Measurements from ENCODE around the gene UVSSA.
"Not testable (repeated sequence)": the region's sequence is repeated elsewhere in the genome, so short reads cannot be mapped to it uniquely, and the experiment has no call there.

UVSSA gene

DNA sequence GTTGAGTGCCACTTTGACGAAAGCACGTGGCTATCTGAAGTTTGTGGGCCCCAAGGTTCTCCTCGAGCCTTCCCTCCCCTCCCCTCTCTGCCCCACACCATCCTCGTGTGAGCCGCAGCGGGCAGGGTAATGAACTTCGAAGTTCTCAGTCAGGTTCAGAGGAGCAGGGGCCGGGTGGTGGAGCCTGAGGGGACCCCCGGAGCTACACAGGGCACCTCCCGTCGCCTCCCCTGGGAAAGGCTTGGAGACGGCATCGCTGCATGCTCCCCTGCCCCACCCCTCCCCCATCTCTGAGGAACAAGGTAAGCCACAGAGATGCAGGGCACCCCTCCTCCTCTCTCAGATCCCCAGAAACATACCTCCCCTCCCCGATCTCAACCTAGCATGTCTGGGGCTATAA, 62.1 kb downstream of the UVSSA start:
- DNase-seq (ENCODE audit: low spot score): no peak

DNA sequence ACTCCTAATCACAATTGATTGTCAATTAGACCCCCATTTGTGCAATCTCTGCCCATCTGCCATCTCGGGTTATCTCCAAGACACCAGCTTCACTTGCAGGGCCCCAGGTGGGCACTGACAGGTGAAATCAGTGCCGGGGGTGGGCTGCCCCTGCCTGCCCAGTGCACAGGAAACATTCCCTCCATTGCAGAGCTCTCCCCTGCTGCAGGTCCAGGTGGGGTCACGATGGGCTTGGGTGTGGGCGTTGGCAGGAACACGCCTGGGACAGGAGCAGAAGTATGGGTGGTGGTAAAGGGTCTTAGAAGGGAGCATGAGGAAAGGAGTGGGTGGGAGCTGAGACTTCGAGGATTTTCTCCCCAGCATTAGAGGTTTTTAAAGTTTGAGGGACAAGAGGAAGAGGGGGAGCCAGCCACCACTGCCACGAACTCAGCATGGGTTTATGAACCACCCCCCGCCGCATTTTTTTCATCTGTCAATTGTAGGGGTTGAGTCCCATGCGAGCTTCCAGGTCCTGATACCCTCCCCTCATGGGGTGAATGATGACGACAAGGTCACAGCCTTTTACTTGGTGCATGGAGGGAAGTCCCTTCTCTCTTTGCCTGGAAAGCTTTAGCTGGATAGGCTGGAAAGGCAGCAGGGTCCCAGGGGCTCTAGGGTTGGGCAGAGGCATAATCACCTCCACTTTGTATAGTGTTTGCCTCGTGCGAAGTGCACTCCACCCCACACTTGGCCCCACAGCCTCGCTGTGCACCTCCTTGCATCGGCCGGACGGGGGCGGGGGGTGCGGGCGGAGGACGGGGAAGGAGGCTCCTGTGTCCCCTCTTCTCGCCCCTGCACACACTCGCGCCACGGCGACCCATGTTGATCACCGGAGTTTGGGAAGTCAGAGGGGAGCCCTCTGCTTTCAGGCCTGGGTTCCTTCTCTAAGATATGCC, 62.8 kb downstream of the UVSSA start:
- DNase-seq (ENCODE audit: low spot score): no peak

DNA sequence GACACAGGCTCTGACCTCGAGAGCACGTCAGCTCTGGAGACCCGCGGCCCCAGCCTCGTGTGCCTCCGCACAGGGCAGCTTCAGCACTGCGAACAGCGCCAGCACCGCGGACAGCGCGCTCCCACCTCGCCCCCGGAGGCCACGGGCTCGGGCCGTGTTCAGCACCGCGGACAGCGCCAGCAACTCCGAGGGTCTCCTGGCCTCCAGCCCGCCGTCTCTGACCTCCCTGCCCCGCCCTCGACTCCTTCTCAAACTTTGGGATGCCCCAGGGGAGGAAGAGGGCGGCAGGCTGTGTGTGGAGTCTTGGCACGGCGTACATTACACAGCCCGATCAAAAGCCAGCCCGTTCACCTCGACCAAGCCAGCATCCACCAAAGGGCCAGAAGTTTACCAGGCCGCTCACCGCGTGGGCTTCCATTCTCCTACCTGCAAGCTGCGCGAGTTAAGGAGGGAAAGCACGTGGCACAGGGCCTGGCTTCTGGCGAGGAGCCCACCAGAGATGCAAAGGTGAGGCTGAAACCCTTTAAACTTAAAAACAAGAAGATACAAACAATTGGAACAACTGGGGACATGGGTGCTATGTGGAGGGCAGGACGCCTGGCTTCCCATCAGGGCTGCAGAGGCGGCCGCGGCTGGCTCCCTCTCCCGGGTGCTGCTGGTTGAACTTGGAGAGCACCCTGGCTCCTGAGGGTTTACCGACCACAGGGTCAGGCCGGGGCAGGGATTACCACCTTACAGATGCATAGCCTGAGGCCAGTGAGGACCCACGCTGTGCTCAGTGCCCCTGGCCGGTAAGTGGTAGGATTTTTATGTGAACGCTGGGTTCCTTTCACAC, 63.7 kb downstream of the UVSSA start:
- DNase-seq (ENCODE audit: low spot score): no peak

DNA sequence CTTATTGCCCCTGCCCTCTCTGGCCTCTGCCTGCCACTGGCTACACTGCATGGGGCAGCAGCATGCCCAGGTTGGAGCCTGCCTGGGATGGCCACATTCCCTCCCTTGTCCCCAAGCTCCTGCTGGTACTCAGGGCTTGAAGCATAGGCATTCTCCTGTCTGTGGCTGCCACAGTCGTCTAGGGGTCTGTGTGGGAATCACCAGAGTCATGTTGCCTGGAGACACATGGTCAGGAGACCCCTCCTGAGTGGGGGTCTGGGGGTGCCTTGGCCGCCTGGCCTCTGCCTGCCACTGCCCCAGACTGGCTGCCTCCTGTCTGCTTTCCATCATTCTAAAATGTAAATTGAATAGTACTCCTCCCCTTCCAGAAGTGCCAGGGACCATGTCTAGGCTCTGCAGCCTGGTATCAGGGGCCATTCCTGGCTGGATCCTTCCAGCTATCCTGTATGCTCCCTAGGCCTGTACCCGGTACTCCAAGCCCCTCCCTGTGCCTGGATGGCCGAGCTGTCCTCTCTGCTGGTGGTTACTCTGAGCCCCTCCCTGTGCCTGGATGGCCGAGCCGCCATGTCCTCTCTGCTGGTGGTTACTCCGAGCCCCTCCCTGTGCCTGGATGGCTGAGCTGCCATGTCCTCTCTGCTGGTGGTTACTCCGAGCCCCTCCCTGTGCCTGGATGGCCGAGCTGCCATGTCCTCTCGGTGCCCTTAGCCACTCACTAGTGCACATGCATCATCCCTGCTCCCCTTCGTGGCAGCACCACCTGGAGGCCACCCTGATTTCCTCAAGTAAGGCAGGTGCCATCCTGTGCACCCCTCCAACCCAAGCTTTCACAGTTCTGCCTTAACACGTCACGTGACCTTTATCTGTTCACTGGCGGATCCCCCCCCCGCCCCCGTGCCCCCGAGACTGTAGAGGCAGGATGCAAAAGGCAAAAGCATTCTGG, 64.7 kb downstream of the UVSSA start:
- no peak for DNase-seq (ENCODE audit: low spot score)

DNA sequence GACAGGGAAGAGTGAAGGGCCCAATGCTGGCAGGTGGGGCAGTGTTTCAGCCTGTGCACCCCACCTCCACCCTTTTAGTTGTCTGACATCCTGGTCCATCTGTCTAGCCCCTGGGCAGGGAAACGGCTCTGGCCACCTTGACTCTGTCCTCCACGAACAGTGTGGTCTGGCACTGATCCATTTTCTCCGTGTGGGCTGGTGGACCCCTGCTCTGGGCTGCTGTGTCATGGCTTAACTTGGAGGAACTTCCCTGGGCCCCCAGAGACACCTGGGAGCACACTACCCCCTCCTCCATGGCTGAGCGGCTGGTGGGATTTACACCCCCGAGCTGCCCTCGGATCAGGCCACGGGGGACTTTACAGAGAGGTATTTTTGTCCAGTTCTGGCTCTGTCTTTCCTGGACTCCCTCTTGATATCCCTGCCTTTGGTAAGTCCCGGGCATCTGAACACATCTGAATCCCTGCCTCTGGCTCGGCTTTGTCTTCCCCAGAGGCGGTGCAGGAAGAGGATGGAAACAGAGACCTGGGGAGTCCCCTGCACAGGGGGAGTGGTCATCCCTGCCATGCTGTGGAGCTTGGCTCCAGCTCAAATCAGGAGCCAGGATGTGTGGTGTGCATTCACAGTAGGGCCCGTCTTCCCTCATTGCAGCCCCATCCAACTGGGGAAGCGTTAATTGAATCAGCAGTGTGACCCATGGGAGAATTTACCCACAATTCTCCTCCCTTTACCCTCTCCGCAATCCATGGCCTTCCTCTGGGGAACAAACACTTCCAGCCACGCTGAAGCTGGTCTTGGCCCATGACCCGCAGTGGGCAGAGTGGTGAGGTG, 65.6 kb downstream of the UVSSA start:
- DNase-seq (ENCODE audit: low spot score): no peak

DNA sequence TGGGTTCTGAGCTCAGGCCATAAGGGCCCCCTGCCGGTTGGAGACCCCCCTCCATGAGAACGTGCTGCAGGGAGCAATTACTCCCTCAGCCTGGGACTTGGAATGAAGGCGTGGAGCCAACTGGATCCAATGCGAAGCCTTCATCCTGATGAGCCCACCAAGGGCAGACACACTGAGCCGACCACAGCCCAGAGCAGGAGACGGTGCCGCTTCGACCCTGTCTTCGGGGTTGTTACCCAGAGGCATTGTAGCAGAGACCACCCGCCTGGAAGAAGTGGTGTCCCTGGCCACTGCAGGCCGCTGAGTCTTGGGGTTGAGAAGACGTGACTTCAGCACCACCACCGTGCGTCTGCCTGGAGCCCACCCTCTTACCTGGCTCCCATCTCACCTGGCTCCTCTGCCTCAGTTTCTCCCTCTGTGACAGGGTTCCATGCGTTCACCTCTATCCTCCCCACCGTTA, 66.2 kb downstream of the UVSSA start:
- no peak for DNase-seq (ENCODE audit: low spot score)

DNA sequence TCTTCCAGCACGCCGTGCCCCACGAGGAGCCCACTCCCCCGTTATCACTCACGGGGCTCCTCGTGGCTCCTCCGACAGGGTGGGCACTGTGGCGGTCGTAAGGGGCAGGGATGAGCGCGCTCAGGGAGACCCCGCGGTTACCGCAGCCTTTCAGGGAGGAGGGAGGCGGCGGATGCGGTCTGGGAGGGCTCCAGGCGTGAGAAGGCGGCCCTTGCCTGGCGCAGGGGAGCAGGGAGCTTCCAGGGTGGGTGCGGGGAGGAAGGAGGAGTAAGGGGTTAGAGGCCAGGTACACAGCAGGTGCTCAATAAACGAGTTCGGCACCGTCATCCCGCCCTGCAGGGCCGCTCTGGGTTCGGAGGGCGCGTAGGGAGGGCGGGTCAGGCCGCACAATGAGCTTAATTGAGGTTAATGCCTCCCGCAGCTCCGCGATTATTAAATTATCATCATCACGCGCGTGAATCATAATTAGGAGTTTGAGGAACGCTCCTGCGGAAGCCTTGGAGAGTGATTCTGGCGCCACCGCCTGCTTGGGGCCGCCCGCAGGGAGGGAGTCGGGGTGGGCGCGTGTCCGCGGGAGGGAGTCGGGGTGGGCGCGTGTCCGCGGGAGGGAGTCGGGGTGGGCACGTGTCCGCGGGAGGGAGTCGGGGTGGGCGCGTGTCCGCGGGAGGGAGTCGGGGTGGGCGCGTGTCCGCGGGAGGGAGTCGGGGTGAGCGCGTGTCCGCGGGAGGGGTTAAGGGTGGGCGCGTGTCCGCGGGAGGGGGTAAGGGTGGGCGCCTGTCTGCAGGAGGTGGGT, 66.9 kb downstream of the UVSSA start:
- no peak for DNase-seq (ENCODE audit: low spot score)

DNA sequence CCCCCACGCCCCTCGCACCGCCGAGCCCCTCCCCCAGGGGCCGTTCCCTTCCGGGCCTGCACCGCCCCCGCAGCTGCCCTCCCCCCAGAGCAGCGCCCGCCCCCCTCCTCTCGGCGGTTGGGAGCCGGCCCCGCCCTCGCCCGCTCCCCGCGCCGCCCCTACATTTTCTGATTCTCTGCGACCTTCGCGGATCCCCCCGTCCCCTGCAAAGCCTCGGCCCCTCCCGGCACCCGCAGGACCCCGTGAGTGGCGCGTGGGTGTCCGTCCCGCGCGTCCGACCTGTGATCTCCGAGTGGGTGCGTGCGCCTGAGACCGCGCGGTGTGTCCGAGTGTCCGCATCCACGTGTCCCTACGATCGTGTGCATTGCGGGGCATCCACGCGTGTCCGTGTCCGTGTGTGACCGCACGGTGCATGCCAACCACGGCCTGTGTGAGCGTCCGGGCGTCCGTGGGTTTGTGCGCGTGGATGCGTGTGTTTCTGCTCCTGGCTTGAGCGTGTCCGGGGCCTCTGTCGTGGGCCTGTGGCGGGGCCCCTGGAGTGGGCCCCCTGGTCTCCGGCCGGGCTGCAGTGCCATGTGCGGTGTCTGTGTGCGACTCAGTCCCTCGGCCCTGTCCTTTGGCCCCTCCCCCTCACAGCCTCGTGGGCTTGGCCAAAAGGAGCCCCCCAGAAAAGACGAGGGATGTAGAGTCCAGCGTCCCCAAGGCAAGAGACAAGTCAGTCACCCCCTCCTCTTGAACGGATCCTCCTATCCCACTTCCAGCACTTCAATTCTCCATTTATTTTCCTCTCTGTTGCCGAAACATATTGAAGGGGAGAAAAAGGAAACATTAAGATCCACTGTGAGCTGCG, 68.0 kb downstream of the UVSSA start:
- DNase-seq (ENCODE audit: low spot score): no peak

DNA sequence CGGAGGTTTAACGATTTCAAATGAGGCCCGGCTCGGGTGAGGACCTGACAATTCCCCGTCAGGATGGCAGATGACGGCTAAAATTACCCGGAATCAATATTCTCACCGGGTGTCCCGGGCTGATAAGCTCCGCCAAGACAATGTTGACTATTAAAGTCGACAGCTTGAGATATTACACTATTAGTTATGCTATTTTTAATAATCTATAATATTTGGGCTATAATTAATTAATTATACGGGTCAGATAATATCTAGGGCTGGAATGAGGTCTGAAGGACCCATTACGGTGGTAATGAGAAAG, 68.6 kb downstream of the UVSSA start:
- no peak for DNase-seq (ENCODE audit: low spot score)

DNA sequence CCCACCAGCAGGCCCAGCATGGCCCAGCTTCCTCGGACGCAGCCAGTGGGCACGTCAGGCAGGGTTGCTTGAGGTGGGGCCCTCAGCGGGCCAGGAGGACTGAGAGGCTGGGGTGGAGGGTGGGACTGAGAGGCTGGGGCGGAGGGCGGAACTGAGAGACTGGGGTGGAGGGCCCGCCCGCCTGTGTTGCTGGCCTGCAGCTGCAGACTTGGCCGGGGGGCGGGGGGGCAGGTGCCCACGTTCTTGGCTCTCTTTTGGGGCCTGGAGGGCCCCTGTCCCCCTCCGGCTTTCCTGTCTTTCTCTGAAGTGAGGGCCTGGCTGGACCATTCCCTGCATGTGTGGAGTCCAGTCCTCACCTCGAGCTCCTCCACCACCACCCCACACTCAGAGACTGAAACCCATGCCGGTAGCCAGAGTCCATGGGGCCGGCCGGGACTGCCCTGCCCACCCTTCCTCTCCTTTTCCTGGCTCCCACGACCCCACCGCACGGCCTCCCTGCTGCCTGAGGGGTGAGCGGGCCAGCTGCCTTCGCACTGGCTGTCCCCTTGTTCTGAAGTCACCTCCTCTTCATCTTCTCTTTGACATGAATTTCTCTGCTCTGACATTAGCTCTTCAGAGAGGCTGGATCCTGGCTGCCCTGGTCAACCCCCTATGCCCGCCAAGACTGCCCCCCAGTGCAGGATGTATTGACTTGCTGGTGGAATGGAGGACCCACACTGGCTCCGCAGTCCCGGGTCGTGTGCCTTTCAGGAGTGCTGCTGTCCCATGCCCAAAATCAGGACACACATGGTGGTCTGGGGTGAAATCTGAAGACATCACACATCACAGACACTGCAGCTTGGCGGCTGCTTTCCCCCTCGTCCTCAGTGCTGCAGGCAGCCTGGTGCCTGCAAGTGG, 69.3 kb downstream of the UVSSA start:
- no peak for DNase-seq (ENCODE audit: low spot score)

DNA sequence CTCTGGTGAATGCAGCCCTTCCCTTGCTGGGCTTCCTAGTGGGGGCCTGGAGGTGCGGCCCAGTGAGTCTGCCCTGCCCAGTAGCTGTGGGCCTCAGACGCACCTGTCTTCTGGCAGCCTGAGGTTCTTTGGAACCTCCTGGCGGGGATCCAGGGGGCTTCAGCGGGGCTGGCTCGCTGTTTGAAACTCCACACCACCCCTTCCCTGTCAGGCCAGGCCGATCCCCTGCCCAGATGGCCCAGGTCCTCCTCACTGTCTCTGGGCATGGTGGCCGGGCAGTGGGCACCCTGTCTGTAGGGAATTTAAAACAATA, 69.9 kb downstream of the UVSSA start:
- DNase-seq (ENCODE audit: low spot score): no peak

DNA sequence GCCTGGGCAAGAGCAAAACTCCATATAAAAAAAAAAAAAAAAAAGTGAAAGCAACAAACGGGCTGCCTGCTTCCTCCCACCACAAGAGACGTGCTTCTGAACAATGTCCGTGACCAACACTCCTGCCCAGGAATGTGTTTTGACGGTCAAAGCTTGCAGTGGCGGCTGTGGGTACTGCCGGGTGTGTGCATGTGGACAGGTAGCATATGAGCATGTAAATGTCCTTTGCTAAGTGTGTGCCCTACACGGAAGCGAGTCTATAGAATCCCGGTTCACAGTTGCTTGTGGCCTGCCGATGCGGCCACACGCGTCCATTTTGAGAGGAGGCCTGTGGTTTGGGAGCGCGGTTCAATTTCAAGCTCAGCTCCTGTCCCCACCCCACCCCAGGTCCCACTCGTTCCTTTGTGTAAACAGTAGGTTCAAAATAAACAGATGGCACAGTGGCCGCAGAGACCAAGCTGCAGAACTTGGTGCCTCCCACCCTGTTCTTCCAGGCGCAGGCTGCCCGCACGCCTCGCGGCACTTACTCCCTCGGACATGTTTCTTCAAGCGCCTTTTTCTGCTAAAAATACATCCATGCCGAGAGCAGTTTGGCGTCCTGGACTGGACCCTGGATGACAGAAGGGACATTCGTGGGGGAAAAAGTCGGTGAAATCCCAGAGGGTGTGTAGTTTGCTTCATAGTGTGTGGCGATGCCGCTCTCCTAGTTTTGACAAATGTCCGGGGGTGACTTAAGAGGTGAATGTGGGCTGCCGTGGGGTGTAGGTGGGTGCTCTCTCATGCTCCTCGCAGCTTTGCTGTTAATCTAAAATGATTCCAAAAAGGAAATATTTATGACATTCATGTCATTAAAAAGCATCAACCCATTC, 70.7 kb downstream of the UVSSA start:
- no peak for DNase-seq (ENCODE audit: low spot score)

DNA sequence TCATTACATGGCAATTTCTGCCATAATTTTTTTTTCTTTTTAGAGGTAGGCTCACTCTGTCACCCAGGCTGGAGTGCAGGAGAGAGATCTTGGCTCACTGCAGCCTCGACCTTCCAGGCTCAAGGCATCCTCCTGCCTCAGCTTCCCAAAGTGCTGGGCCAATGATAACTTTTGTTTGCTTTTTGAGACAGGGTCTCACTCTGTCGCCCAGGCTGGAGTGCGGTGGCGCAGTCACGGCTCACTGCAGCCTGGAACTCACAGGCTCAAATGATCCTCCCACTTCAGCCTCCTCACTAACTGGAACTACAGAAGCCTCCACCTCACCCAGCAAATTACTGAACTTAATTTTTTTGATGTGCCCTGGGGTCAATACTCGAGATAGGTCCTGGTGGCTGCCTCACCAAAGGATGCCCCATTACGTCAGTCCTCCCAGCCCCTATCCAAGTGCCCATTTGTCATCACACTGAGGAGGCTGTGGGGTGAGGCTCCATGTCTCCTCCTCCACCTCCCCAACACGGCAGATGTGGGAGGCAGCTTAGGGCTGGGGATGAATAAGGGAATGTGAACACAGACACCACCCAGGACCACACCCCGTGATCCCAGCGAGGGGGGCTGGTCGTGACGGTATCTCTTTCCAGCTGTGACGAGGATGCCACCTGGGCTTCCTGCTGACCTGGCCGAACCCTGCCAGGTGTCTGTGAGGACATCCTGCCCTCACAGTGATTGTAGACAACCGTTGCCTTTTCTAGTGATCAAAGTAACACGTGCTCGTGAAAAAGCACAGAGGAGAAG, 71.7 kb downstream of the UVSSA start:
- DNase-seq (ENCODE audit: low spot score): no peak

DNA sequence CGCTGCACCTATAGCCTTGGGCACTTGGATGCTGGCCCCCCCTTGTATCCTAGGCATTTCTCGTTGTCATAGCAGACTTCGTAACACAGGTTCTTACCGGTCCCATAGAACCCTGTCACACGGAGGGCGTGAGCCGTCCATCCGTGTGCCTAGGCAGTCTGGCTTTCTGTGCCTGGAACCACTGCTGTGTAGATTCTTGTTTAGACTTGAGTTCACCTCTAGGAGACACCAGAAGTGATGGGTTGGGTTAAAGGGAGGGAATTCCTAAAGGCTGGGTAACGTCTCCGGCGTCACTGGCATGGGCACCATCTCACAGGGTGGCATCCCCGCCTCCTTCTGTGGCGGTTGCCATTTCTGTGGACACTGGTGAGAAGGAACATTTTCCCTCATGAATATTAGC, 72.7 kb downstream of the UVSSA start:
- DNase-seq (ENCODE audit: low spot score): no peak

DNA sequence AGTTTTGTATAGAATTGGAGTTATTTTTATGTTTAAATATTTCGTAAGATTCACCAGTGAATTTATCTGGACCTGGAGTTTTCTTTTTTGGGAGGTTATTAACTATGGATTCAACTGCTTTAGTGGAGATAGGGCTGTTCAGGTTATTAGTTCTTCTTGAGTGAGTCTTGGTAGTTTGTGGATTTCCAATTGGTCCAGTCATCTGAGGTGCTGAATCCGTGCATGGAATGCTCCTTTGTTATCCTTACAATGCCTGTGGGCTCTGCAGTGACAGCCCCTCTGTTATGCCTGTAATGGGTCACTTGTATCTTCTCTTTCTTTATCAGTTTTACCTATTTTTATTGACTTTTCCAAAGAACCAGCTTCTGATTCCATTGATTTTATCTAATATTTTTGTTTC, 74.6 kb downstream of the UVSSA start:
- no peak for DNase-seq (ENCODE audit: low spot score)

DNA sequence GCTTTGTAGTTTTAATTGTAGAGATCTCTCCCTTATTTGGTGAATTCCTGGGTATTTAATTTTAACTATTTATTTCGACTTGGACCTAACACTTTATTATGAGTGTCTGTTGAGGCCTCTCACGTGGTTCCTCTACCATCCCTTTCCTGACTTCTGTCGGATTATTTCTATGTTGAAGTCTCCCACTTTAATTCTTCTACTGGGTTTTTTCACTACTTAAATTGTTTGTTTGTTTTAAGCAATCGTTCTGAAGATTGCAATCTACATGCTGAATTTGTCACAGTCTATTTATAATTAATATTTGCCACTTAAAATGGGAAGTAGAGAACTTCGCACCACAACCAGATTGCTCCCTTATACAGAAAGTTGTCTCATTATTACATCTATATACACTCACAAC, 80.0 kb downstream of the UVSSA start:
- no peak for DNase-seq (ENCODE audit: low spot score)

DNA sequence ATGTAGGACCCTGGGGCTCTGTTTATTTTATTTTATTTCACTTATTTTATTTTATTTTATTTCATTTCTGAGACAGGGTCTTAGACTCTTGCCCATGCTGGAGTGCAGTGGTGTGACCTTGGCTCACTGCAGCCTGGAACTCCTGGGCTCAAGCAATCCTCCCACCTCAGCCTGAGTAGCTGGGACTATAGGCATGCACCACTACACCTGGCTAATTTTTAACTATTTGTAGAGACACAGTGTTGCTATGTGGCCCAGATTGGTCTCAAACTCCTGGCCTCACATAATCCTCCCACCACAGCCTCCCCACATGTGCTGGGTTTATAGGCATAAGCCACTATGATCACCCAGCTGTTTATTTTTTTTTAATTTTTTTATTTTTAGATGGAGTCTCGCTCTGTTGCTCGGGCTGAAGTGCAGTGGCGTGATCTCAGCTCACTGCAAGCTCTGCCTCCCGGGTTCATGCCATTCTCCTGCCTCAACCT, 96.7 kb downstream of the UVSSA start:
- not testable (repeated sequence) for DNase-seq (ENCODE audit: low spot score)

Measured in hematopoietic multipotent progenitor cell treated with erythropoietin and hydrocortisone succinate and interleukin-3 and kit ligand, for 17 days (in vitro differentiated cells).